GM21390 (cell line): ENCODE results near the gene FAM234B.
"Not testable (repeated sequence)": the region's sequence is repeated elsewhere in the genome, so short reads cannot be mapped to it uniquely, and the experiment has no call there.

Experiments used
- ATAC-seq: cut with Tn5 transposase; IDR thresholded peaks from one replicate; pipeline ENCODE4 v1.9.1; 2021; ENCODE audit not compliant: unreplicated experiment

FAM234B gene

GRCh38 chr12:13053617-13054016, 9.4 kb downstream of the FAM234B start:
- not testable (repeated sequence) for ATAC-seq

GRCh38 chr12:13060581-13060980, 16.4 kb downstream of the FAM234B start:
- ATAC-seq, result no peak

- ATAC-seq, result no peak
These were observed 17.2 kb downstream of the FAM234B start for GRCh38 chr12:13061377-13061776.

GRCh38 chr12:13062669-13063068, 18.5 kb downstream of the FAM234B start:
- no peak for ATAC-seq

GRCh38 chr12:13066014-13066413, 21.8 kb downstream of the FAM234B start:
- ATAC-seq, result no peak

GRCh38 chr12:13066459-13066858, 22.3 kb downstream of the FAM234B start:
- no peak for ATAC-seq

GRCh38 chr12:13067322-13067721, 23.1 kb downstream of the FAM234B start:
- no peak for ATAC-seq

GRCh38 chr12:13069380-13069779, 25.2 kb downstream of the FAM234B start:
- ATAC-seq, result no peak

GRCh38 chr12:13071305-13072280, 27.4 kb downstream of the FAM234B start:
- no peak for ATAC-seq

- ATAC-seq, result no peak
These were observed 29.0 kb downstream of the FAM234B start for GRCh38 chr12:13073173-13073572.

- no peak for ATAC-seq
These were observed 30.4 kb downstream of the FAM234B start for GRCh38 chr12:13074396-13075117.

- ATAC-seq, result no peak
These were observed 30.9 kb downstream of the FAM234B start for GRCh38 chr12:13075118-13075480.

- no peak for ATAC-seq
These were observed 31.8 kb downstream of the FAM234B start for GRCh38 chr12:13075786-13076570.

GRCh38 chr12:13079440-13079906, 35.3 kb downstream of the FAM234B start:
- no peak for ATAC-seq

- ATAC-seq, result no peak
These were observed 36.1 kb downstream of the FAM234B start for GRCh38 chr12:13080266-13080665.

GRCh38 chr12:13082861-13083260, 38.7 kb downstream of the FAM234B start:
- ATAC-seq, result no peak

GRCh38 chr12:13083638-13084037, 39.5 kb downstream of the FAM234B start:
- not testable (repeated sequence) for ATAC-seq

- no peak for ATAC-seq
These were observed 40.9 kb downstream of the FAM234B start for GRCh38 chr12:13084898-13085640.

- ATAC-seq, result no peak
These were observed 41.9 kb downstream of the FAM234B start for GRCh38 chr12:13085968-13086686.

- ATAC-seq, result no peak
These were observed 43.6 kb downstream of the FAM234B start for GRCh38 chr12:13087766-13088165.
